HG02885 (cell line): ENCODE measurements around the gene NFKBIE.
"Not testable (repeated sequence)": the region's sequence is repeated elsewhere in the genome, so short reads cannot be mapped to it uniquely, and the experiment has no call there.

ENCODE experiments used
- ATAC-seq: cut with Tn5 transposase; IDR thresholded peaks from one replicate; pipeline ENCODE4 v1.9.1; 2021; ENCODE audit warnings: mild to moderate bottlenecking; ENCODE audit not compliant: unreplicated experiment, poor library complexity

NFKBIE gene

GRCh38 chr6:44265007-44265721, at the start of gene NFKBIE:
Gene NFKBIE, minus strand, starts transcription at chr6:44265551. Its CDS starts 205 bp downstream, at chr6:44265346.
- peak; percentile 45 for ATAC-seq

DNA sequence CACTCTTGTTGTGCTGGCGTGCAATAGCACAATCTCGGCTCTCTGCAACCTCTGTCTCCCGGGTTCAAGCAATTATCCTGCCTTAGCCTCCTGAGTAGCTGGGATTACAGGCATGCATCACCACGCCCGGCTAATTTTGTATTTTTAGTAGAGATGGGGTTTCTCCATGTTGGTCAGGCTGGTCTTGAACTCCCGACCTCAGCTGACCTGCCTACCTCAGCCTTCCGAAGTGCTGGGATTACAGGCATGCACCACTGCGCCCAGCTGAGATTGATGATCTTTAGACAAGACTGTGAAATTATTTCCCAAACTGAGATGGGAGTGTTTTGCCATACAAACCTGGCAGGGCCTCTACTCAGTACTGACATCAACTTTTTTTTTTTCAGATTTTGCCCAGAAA, 49.3 kb upstream of the NFKBIE start:
- ATAC-seq: not testable (repeated sequence)

GRCh38 chr6:44312901-44313788, 47.8 kb upstream of the NFKBIE start, which contains the start of gene AARS2:
Gene AARS2, minus strand, starts transcription at chr6:44313347. Its CDS starts 24 bp downstream, at chr6:44313323.
- ATAC-seq: peak; percentile 97

DNA sequence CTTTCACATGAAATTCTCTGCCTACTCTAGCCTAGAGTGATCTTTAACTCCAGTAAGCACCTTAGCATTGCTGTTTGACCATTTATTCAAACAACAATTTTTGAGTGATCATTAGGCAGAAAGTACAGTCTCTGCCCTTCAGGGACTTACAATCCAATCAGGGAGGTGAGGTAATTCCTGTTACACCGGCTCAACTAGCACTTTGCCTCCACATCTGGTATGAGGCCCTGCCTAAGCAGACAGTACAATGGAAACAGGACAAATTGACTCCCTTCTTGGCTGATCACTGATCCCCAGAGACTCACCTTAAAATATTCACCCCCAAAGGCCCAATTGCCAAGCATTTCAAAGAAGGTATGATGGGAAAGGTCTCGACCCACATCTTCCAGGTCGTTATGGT, 46.4 kb upstream of the NFKBIE start:
- ATAC-seq: no peak

GRCh38 chr6:44311304-44311703, 46.0 kb upstream of the NFKBIE start:
- ATAC-seq: no peak

- ATAC-seq: no peak
Measured at GRCh38 chr6:44310241-44310640, 44.9 kb upstream of the NFKBIE start.

DNA sequence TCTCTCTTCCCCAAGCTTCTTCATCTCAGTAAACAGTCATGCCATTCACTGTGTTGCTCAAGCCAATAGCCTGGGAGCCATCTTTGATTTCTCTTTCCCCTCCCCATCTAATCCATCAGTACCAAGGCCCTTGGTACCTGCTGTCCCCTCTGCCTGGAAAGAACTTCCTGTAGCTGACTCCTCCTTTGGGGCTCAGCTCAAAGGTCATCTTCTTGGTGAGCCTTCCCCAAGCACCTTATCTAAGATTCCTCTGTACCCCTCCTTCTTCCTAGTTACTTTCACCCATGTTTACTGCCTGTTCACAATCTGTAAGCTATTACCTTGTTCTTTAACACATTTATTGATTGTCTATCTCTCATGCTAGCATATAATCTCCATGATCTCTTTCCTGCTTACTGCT, 44.3 kb upstream of the NFKBIE start:
- no peak for ATAC-seq

DNA sequence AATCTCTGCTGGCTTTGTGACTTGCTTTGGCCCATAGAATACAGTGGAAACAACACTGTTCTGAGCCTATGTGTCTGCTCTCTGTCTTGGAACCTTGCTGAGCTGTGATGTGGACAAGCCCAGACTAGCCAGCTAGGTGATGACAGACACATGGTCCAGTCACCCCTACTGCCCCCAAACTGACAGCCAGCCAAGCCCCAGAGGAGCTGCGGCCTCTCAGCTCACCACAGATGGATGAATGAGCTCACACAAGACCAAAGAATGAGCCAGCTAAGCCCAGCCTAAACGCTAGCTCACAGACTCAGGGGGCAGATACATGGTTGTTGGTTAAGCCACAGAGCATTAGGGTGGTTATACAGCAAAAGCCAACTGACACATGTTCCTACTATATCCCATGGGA, 43.7 kb upstream of the NFKBIE start:
- ATAC-seq: no peak

GRCh38 chr6:44307217-44307616, 41.9 kb upstream of the NFKBIE start:
- no peak for ATAC-seq

GRCh38 chr6:44306710-44307109, 41.4 kb upstream of the NFKBIE start:
- no peak for ATAC-seq

DNA sequence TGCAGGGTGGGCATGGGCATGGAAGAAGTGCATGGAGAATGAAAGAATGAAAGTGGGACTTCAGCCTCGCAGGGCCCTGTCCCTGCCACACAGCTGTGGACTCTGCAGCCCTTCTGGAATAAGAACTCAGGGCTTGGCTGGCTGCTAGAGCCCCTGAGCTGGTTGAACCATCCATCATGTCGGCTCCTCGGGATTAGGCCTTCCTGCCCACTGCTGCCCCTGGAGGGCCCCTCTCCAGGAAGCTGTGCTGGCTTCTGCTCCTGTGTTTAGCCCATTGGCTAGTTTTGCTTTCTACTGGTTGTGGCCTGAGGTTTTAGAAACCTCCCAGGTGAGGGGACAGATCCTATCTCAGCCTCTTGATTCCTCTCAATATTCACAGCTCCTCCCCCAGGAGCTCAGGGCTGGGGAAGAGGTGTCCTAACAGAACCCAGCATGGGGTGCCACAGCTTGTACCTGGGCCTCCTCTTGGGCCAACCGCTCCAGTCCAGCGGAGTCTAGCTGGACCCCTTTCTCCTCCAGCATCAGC, 39.9 kb upstream of the NFKBIE start:
- ATAC-seq: no peak

DNA sequence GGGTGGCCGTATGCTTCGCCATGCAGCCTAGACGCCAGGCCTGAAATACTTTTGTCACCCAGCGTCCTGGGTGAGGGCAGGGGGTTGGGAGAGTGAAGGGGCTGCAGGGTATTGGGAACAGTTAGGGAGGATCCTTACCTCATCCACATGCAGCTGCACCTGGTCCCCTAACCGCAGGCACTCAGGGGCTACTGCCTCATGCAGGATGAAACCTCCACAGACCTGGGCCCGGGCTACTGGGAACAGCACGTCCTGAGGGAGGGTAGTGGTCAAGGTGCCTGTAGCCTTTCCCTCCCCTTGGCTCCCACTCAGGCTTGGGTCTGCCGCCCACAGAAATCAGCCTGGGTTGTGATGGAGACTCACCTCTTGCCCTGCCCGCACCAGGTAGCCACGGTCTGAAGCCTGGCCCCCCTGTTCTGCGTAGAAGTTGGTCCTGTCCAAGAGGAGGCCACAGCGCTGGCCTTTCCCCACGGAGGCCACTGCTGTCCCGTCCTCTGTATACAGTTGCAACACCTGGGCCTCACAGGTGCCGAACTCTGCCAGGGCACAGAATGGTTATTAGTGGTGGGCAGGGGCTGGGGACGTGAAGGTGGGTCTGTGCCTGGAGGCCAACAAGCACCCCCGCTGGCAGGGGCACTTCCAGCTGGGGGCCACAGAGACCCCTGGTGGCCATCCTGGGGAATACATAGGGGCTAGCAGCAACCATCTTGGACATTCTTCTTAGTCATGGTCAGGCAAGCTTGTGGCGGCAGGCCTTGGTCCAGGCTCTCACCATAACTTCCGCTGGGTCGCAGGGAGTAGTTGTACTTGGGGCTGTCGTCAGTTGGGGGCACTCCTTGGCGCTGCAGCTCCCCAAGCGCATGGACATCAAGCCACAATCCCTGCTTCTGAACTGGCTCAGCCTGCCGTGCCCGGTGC, 39.2 kb upstream of the NFKBIE start:
- no peak for ATAC-seq

- no peak for ATAC-seq
Measured at GRCh38 chr6:44303842-44304241, 38.5 kb upstream of the NFKBIE start.

DNA sequence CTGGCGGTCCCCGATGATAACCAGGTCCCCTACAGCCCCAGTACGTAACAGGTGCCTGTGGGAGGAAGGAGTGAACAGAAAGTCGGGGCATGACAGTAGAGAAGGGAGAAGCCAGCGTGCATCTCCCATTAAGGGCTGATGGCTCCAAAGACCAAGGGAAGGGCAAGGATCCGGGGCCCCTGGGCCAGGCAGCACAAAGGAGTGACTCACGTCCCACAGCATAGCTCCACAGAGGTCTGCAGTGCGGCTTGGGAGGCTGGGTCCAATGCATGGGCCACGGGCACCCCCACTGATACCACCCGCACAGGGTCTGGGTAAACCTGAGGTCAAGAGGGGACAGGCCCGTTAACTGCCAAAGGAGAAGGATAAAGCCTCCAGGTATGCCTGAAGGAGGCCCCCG, 37.5 kb upstream of the NFKBIE start:
- no peak for ATAC-seq

DNA sequence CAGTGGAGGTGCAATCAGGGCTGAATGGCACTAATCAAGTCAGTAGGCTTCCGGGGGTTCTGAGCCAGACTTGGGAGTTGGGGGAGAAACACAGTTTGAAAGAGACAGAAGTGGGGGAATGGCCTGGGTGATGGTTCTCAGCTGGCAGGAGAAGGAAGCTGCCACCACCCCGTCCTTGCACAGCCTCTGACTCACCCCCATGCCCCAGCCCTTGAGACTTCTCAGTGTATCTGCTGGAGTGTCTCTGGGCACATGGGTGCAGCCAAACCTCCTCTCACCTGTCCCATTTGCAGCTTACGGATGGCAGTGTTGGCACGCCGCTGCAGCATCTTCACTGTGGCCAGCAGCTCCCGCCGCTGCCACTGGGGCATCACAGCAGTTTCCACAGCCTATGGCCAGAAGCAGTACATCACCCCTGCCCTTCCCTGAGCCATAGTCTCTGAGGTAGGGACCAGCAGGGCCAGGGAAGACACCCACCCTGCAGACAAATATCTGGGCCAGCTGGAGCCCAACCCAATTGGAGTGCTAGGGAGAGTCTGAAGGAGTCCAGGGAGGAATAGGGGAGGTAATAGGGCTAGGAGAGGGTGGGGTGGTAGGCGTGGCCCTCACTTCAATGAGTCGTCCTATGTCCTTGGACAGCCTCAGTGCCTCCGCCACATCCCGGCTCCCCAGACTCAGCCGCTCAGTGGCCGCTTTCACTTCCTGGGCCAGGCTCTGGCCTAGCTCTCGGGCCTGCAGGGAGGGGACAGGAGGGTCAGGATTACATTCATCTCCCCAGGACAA, 36.6 kb upstream of the NFKBIE start:
- ATAC-seq: no peak

DNA sequence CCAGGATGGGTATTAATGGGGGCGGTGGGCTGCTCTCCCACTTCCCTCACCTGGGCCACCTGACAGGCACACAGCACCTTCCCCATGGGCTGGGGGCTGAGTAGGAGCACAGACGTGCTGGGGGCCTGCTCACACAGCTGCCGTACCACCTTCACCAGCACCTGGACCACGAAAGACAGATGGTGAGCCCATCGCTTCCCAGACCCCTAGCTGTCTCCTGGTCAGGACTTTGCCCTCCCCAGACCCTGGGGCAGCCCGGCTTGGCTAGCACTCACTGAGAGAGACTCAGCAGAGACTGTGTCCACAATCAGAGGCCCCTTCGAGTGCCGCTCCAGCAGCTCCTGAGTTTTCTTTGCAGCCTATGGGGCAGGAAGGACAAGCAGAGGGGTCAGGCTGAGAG, 35.8 kb upstream of the NFKBIE start:
- no peak for ATAC-seq

- ATAC-seq: no peak
Measured at GRCh38 chr6:44300292-44300823, 35.0 kb upstream of the NFKBIE start.

- ATAC-seq: no peak
Measured at GRCh38 chr6:44298864-44299263, 33.5 kb upstream of the NFKBIE start.
